ENCODE results near the gene CDX1. TPM values are rescaled to one million over a fixed set of nuclear protein-coding genes. Genes with fewer than 3 reads are reported as not detected.

CDX1 gene
- total RNA-seq, 1 donor from 2014 or later = not detected

DNA sequence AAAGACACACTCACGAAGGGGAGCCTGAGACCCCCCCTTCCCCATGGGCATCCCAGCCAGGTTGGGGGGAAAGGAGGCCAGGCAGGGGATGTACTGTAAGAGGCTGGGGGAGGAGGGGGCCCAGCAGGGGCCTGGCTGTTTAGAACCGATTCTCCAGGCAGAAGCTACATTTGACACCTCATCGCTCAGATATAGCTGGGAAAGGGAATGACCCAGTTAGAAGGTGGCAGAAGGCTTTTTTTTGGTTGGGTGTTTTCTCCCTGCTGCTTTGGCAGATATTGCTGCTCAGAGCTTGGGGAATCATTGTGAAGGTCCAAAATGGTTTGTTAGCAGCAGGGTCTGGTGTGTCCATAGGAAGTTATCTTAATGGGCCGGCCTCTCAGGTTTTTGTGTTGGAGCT is 6.0 kb downstream of the CDX1 start:
- Mint-ChIP-seq H3K4me1 (peaks cover 17% of the 10 kb centered on the region), H3K36me3 (no peaks in the 10 kb centered on the region), H3K27me3 (ENCODE audit: insufficient read depth, low read depth) (peaks cover 31% of the 10 kb centered on the region), H3K4me3 (no peak overlapping the region), H3K27ac (no peak overlapping the region), H3K9me3 (peaks cover under 1% of the 10 kb centered on the region)
- no peak overlapping the region for H2AFZ ChIP-seq (replicated peaks)
- H3K4me2 ChIP-seq = no peak overlapping the region
- no peaks in the 10 kb centered on the region for H3K36me3 ChIP-seq
- H3K4me1 ChIP-seq = peaks cover 3% of the 10 kb centered on the region
- no peak overlapping the region for H3K4me3 ChIP-seq
- no peaks in the 10 kb centered on the region for H3K79me2 ChIP-seq (ENCODE audit: low read depth)
- H3K9ac ChIP-seq = no peak overlapping the region
- DNase-seq (ENCODE audit: low spot score) = no peak
- TF ChIP-seq CTCF (IDR thresholded peaks at IDR 0.05) (no peak), EZH2 (IDR thresholded peaks at IDR 0.05) (no peak), EZH2phosphoT487 (IDR thresholded peaks at IDR 0.05) (no peak)
- no peaks in the 10 kb centered on the region for H3K9me3 ChIP-seq (ENCODE audit: low read depth)
- H3K27ac ChIP-seq = no peak overlapping the region
- H3K27me3 ChIP-seq = peaks cover 52% of the 10 kb centered on the region
- no peaks in the 10 kb centered on the region for H4K20me1 ChIP-seq (ENCODE audit: low read depth)
- H3F3A ChIP-seq (ENCODE audit: low read depth) = peaks cover 9% of the 10 kb centered on the region

GRCh38 chr5:150173161-150173560 is 6.6 kb downstream of the CDX1 start:
- H3F3A ChIP-seq (ENCODE audit: low read depth) = peaks cover 3% of the 10 kb centered on the region
- no peaks in the 10 kb centered on the region for H3K9me3 ChIP-seq (ENCODE audit: low read depth)
- no peak for TF ChIP-seq EZH2phosphoT487 (IDR thresholded peaks at IDR 0.05)
- TF ChIP-seq CTCF (IDR thresholded peaks at IDR 0.05) = no peak
- TF ChIP-seq EZH2 (IDR thresholded peaks at IDR 0.05) = no peak
- peaks cover 46% of the 10 kb centered on the region for H3K27me3 ChIP-seq
- no peak overlapping the region for H2AFZ ChIP-seq (replicated peaks)
- no peaks in the 10 kb centered on the region for H3K79me2 ChIP-seq (ENCODE audit: low read depth)
- no peaks in the 10 kb centered on the region for H4K20me1 ChIP-seq (ENCODE audit: low read depth)
- H3K4me2 ChIP-seq = no peak overlapping the region
- Mint-ChIP-seq H3K4me1 (peaks cover 12% of the 10 kb centered on the region), H3K9me3 (no peaks in the 10 kb centered on the region), H3K4me3 (no peak overlapping the region), H3K36me3 (no peaks in the 10 kb centered on the region), H3K27ac (no peak overlapping the region), H3K27me3 (ENCODE audit: insufficient read depth, low read depth) (peaks cover 27% of the 10 kb centered on the region)
- no peaks in the 10 kb centered on the region for H3K36me3 ChIP-seq
- no peak overlapping the region for H3K27ac ChIP-seq
- H3K4me3 ChIP-seq = no peak overlapping the region
- H3K9ac ChIP-seq = no peak overlapping the region
- no peak for DNase-seq (ENCODE audit: low spot score)
- peaks cover 2% of the 10 kb centered on the region for H3K4me1 ChIP-seq

DNA sequence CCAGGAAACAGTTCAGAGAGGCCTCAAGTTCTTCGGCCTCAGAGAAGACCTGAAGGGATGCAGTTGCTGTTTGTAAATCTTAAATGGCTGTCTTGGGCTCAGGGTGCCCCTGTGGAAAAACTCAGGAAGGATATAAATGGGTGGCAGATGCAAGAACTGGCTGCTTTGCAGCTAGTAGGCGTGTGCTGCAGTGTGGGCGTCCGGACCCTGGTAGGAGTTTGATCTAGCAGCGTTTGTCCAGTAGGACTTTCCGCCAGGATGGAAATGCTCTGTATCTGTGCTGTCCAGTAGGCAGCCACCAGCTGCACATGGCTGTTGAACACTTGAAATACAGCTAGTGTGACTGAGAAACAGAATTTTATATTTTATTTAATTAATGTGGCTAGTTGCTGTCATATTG is 7.7 kb downstream of the CDX1 start:
- no peaks in the 10 kb centered on the region for H3K36me3 Mint-ChIP-seq
- H3K9ac ChIP-seq = no peak overlapping the region
- H4K20me1 ChIP-seq (ENCODE audit: low read depth) = no peaks in the 10 kb centered on the region
- no peak overlapping the region for H3K27ac Mint-ChIP-seq
- H3K9me3 ChIP-seq (ENCODE audit: low read depth) = no peaks in the 10 kb centered on the region
- H2AFZ ChIP-seq (replicated peaks) = no peak overlapping the region
- no peaks in the 10 kb centered on the region for H3K4me1 ChIP-seq
- no peak overlapping the region for H3K4me3 Mint-ChIP-seq
- H3K4me2 ChIP-seq = no peak overlapping the region
- no peak overlapping the region for H3K27ac ChIP-seq
- H3K4me3 ChIP-seq = no peak overlapping the region
- no peaks in the 10 kb centered on the region for H3K79me2 ChIP-seq (ENCODE audit: low read depth)
- no peaks in the 10 kb centered on the region for H3K9me3 Mint-ChIP-seq
- TF ChIP-seq EZH2 (IDR thresholded peaks at IDR 0.05) (no peak), CTCF (IDR thresholded peaks at IDR 0.05) (no peak), EZH2phosphoT487 (IDR thresholded peaks at IDR 0.05) (no peak)
- H3K27me3 Mint-ChIP-seq (ENCODE audit: insufficient read depth, low read depth) = peaks cover 19% of the 10 kb centered on the region
- no peak for DNase-seq (ENCODE audit: low spot score)
- H3K36me3 ChIP-seq = no peaks in the 10 kb centered on the region
- peaks cover 34% of the 10 kb centered on the region for H3K27me3 ChIP-seq
- peaks cover 8% of the 10 kb centered on the region for H3K4me1 Mint-ChIP-seq
- H3F3A ChIP-seq (ENCODE audit: low read depth) = no peaks in the 10 kb centered on the region

Data from neural progenitor cell (in vitro differentiated cells).